HFFc6 (cell line): ENCODE results near the gene ZDHHC1. TPM values are rescaled to one million over a fixed set of nuclear protein-coding genes. Genes with fewer than 3 reads are reported as not detected.
A peak's percentile ranks its signal among the peaks of the same experiment; 100 is the strongest.

Experiments used
- DNase-seq: peaks from one replicate; pipeline ENCODE4 v3.0.0-alpha.2; 2018
- H3K27ac Mint-ChIP-seq: 2 replicates; pipeline ENCODE4 v1.8.0; 2020; ENCODE audit warnings: mild to moderate bottlenecking, mixed read lengths
- H3K27me3 Mint-ChIP-seq: 2 replicates; pipeline ENCODE4 v1.8.0; 2021; ENCODE audit warnings: mild to moderate bottlenecking, moderate library complexity, mixed read lengths; ENCODE audit not compliant: insufficient read depth
- H3K36me3 Mint-ChIP-seq: 2 replicates; pipeline ENCODE4 v1.8.0; 2021; ENCODE audit warnings: low read depth, mixed read lengths
- H3K4me1 Mint-ChIP-seq: 2 replicates; pipeline ENCODE4 v1.8.0; 2020; ENCODE audit warnings: low read depth, mixed read lengths
- H3K4me3 Mint-ChIP-seq: 2 replicates; pipeline ENCODE4 v1.8.0; 2020; ENCODE audit warnings: mild to moderate bottlenecking, moderate library complexity, mixed read lengths
- H3K9me3 Mint-ChIP-seq: 2 replicates; pipeline ENCODE4 v1.8.0; 2020; ENCODE audit warnings: mild to moderate bottlenecking, mixed read lengths
- total RNA-seq, 6 experiments: library from RNA; stranded (reverse); fragmentation: NEBNext Ultra II Directional; extraction: Animal tissue kit (Norgen Biotek cat#: 25700); gene quantifications; 2 replicates in 1 of 6; 3 replicates in 5 of 6; pipeline ENCODE4 v1.2.3, GENCODE V29; 2021
- TF ChIP-seq, protein P1 (sequence below): fragments of 200-600 bp; sonication (generic); IDR thresholded peaks from 2 replicates; pipeline ENCODE4 v1.5.0; 2021; ENCODE audit warnings: antibody characterized with exemption, mild to moderate bottlenecking

Gene ZDHHC1
- total RNA-seq, 6 experiments from 2014 or later = 2.1 to 5.4 (median 2.8) TPM

GRCh38 chr16:67429799-67430503, 13.7 kb upstream of the ZDHHC1 start:
- peak overlapping the region; percentile 65 for H3K4me3 Mint-ChIP-seq

GRCh38 chr16:67429053-67429798, 12.9 kb upstream of the ZDHHC1 start:
- H3K27ac Mint-ChIP-seq = no peak overlapping the region
- TF ChIP-seq, protein P1, sequence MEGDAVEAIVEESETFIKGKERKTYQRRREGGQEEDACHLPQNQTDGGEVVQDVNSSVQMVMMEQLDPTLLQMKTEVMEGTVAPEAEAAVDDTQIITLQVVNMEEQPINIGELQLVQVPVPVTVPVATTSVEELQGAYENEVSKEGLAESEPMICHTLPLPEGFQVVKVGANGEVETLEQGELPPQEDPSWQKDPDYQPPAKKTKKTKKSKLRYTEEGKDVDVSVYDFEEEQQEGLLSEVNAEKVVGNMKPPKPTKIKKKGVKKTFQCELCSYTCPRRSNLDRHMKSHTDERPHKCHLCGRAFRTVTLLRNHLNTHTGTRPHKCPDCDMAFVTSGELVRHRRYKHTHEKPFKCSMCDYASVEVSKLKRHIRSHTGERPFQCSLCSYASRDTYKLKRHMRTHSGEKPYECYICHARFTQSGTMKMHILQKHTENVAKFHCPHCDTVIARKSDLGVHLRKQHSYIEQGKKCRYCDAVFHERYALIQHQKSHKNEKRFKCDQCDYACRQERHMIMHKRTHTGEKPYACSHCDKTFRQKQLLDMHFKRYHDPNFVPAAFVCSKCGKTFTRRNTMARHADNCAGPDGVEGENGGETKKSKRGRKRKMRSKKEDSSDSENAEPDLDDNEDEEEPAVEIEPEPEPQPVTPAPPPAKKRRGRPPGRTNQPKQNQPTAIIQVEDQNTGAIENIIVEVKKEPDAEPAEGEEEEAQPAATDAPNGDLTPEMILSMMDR = no peak
- DNase-seq = no peak
- H3K9me3 Mint-ChIP-seq = no peaks in the 10 kb centered on the region
- H3K27me3 Mint-ChIP-seq = peaks cover 33% of the 10 kb centered on the region
- H3K4me3 Mint-ChIP-seq = no peak overlapping the region
- H3K36me3 Mint-ChIP-seq = no peaks in the 10 kb centered on the region
- H3K4me1 Mint-ChIP-seq = no peaks in the 10 kb centered on the region; the same call in 1 of the 2 replicates

More at GRCh38 chr16:67429799-67430503, 13.7 kb upstream of the ZDHHC1 start:
- no peaks in the 10 kb centered on the region for H3K36me3 Mint-ChIP-seq
- no peak overlapping the region for H3K27ac Mint-ChIP-seq
- TF ChIP-seq, protein P1 = no peak
- H3K27me3 Mint-ChIP-seq = peaks cover 32% of the 10 kb centered on the region
- no peaks in the 10 kb centered on the region; the same call in 1 of the 2 replicates for H3K4me1 Mint-ChIP-seq
- no peak for DNase-seq
- H3K9me3 Mint-ChIP-seq = no peaks in the 10 kb centered on the region

DNA sequence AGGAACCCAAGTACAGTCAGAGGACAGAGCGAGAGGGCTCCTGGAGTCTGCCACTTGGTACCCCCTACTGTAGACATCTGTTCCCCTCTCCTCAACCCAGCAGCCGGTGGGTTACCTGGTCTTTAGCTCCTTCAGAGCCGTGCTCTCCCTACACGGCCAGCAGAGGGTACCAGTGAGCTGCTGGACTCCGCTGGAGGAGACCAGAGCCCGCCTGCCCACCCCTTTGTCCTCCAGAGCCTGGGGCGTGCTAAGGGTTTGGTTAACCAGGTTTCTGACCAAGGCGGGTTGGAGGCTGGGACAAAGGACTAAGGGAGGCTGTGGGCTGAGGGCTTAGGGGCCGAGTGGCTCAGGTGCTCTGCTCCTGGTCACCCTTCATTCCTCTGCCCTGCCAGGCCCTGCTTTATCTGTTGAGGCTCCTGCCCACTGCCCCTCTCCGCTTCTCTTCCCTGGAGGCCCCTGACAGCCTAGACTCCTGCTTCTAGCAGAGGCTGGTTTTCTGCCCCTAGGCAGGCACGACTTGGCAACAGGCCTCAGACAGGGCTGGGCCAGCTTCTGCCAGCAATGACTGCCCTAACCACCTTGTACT, 12.0 kb upstream of the ZDHHC1 start:
- Mint-ChIP-seq H3K9me3 (no peaks in the 10 kb centered on the region), H3K27ac (no peak overlapping the region; the same call in 1 of the 2 replicates), H3K27me3 (peaks cover 36% of the 10 kb centered on the region), H3K36me3 (no peaks in the 10 kb centered on the region), H3K4me3 (no peak overlapping the region), H3K4me1 (no peaks in the 10 kb centered on the region; the same call in 1 of the 2 replicates)
- peak; percentile 39 for DNase-seq
- TF ChIP-seq, protein P1 = peak; percentile 86

- TF ChIP-seq, protein P1 = no peak
- Mint-ChIP-seq H3K27me3 (peaks cover 38% of the 10 kb centered on the region), H3K27ac (no peak overlapping the region), H3K4me3 (no peak overlapping the region), H3K4me1 (no peaks in the 10 kb centered on the region; the same call in 1 of the 2 replicates), H3K36me3 (no peaks in the 10 kb centered on the region), H3K9me3 (no peaks in the 10 kb centered on the region)
- no peak for DNase-seq
Measured at GRCh38 chr16:67426950-67427349, 10.7 kb upstream of the ZDHHC1 start.

GRCh38 chr16:67426022-67426421, 9.7 kb upstream of the ZDHHC1 start:
- DNase-seq = no peak
- no peaks in the 10 kb centered on the region for H3K36me3 Mint-ChIP-seq
- H3K9me3 Mint-ChIP-seq = no peaks in the 10 kb centered on the region
- H3K27ac Mint-ChIP-seq = no peak overlapping the region
- TF ChIP-seq, protein P1 = no peak
- H3K4me1 Mint-ChIP-seq = no peaks in the 10 kb centered on the region; the same call in 1 of the 2 replicates
- H3K27me3 Mint-ChIP-seq = peaks cover 37% of the 10 kb centered on the region
- H3K4me3 Mint-ChIP-seq = no peak overlapping the region
